Activated CD4-positive, alpha-beta memory T cell treated with anti-CD3 and anti-CD28 coated beads for 36 hours (primary cell): ENCODE data around the gene MEIKIN. TPM values are rescaled to one million over a fixed set of nuclear protein-coding genes. Genes with fewer than 3 reads are reported as not detected.
A peak's percentile ranks its signal among the peaks of the same experiment; 100 is the strongest.

Source experiments
- CTCF ChIA-PET: fragments of 350-600 bp; sonication (Branson Sonifier 250); formaldehyde crosslinking; loops from one replicate; lab custom pipeline; 2021; ENCODE audit warnings: antibody characterized with exemption, inconsistent platforms; lab: Charles Lee
- POLR2A ChIA-PET: fragments of 350-600 bp; sonication (Branson Sonifier 250); formaldehyde crosslinking; loops from one replicate; lab custom pipeline; 2021; ENCODE audit warnings: antibody characterized with exemption; lab: Charles Lee
- DNase-seq: peaks from one replicate; pipeline ENCODE4 v3.0.0-alpha.2; 2020
- H3K27ac Mint-ChIP-seq: one replicate; pipeline ENCODE4 v1.8.0; 2021; ENCODE audit warnings: mixed read lengths
- H3K27me3 Mint-ChIP-seq: one replicate; pipeline ENCODE4 v1.8.0; 2021; ENCODE audit warnings: mixed read lengths
- H3K36me3 Mint-ChIP-seq: one replicate; pipeline ENCODE4 v1.8.0; 2021; ENCODE audit warnings: mixed read lengths
- H3K4me1 Mint-ChIP-seq: one replicate; pipeline ENCODE4 v1.8.0; 2021; ENCODE audit warnings: low read depth, mixed read lengths
- H3K4me3 Mint-ChIP-seq: one replicate; pipeline ENCODE4 v1.8.0; 2021; ENCODE audit warnings: mild to moderate bottlenecking, mixed read lengths
- H3K9me3 Mint-ChIP-seq: one replicate; pipeline ENCODE4 v1.8.0; 2021; ENCODE audit warnings: mixed read lengths
- intact Hi-C: fragments of 100-400 bp; cut with micrococcal nuclease; formaldehyde crosslinking; loops from one replicate; pipeline ENCODE4 v1.15.1; 2023
- total RNA-seq, 2 experiments: library from RNA; stranded (reverse); gene quantifications; one replicate each; pipeline ENCODE4 v1.2.3, GENCODE V29; 2021

The MEIKIN gene
- total RNA-seq, 2 experiments from 2014 or later = 0.93 to 2.1 TPM

- Mint-ChIP-seq H3K36me3 (peaks cover 17% of the 10 kb centered on the region), H3K4me3 (no peak overlapping the region), H3K27ac (no peak overlapping the region), H3K27me3 (no peaks in the 10 kb centered on the region), H3K9me3 (no peaks in the 10 kb centered on the region), H3K4me1 (no peaks in the 10 kb centered on the region)
- intact Hi-C loops = no loop called here
- POLR2A ChIA-PET = no interaction called here
- DNase-seq = no peak
- CTCF ChIA-PET = interaction anchor here (0.6 to 1.3 kb wide), 2 partner anchors 42 to 141 kb away, joined by 3 to 4 read pairs; no protein-coding TSS in a partner anchor
Observed at GRCh38 chr5:131965826-131966415, 20.5 kb upstream of the MEIKIN start.

- Mint-ChIP-seq H3K9me3 (no peaks in the 10 kb centered on the region), H3K4me3 (no peak overlapping the region), H3K27ac (no peak overlapping the region), H3K36me3 (peaks cover 17% of the 10 kb centered on the region), H3K4me1 (peaks cover 2% of the 10 kb centered on the region), H3K27me3 (no peaks in the 10 kb centered on the region)
- POLR2A ChIA-PET = no interaction called here
- intact Hi-C loops = no loop called here
- DNase-seq = peak; percentile 37
- CTCF ChIA-PET = interaction anchor here (1.4 kb wide), 1 partner anchor 49 kb away, joined by 3 read pairs; no protein-coding TSS in a partner anchor
Observed at GRCh38 chr5:131959906-131960305, 14.4 kb upstream of the MEIKIN start.

DNA sequence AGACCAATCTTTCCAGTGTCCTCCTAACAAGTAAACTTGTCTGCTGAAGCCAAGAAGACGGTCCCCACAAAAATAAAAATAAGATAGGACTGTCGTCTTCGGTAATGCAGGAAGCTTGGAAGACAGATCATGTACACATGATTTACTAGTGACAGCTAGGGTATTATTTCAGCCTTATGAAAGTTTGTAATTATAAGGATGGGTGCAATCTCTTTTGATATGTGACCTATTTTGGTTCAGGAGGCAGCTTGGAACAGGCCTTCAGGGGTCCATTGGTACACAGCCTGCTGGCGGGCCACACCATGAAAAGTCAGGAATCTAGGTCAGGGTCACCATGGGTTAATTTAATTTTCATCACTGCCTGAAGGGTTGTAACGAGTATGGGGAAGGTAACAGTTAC is 13.7 kb upstream of the MEIKIN start:
- Mint-ChIP-seq H3K4me1 (peaks cover 9% of the 10 kb centered on the region), H3K27ac (no peak overlapping the region), H3K27me3 (no peaks in the 10 kb centered on the region), H3K36me3 (peaks cover 25% of the 10 kb centered on the region), H3K9me3 (no peaks in the 10 kb centered on the region), H3K4me3 (no peak overlapping the region)
- ChIA-PET CTCF (interaction anchor here (1.4 kb wide), 1 partner anchor 50 kb away, joined by 3 read pairs; no protein-coding TSS in a partner anchor), POLR2A (no interaction called here)
- intact Hi-C loops = no loop called here
- DNase-seq = no peak

DNA sequence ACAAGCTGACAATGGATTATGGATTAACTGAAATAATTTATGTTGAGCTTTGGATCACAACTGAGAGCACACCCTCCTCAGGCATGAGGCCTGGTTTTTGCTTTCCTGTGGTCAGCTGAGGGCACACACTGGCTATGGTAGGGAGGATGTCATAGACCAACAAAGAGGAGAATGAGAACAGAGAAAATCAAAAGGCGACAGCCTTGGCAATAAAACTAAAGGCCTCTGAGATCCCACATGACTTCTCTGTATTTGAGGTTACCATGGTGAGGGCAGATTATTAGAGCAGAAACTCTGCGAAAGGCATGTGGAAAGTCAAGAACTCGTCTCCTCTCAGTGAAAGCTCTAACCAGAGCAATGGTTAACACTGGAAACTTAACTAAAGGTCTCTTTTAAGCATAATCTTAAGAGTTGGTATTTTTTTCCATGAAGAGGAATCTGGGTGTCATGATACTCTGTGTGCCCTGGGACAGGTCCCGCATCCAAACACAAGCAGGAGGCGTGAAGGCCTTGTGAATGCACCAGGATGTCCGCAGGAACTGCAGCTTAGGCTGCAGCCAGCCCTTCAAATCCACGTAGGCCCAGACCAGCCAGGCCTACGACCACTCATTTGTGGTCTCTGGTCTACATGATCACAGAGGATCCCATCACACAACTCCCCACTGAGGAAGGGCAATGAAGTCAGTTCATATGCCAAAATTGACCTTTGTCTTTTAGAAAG is 12.4 kb upstream of the MEIKIN start:
- H3K9me3 Mint-ChIP-seq = no peaks in the 10 kb centered on the region
- H3K36me3 Mint-ChIP-seq = peaks cover 26% of the 10 kb centered on the region
- H3K27ac Mint-ChIP-seq = no peak overlapping the region
- peaks cover 11% of the 10 kb centered on the region for H3K4me1 Mint-ChIP-seq
- intact Hi-C loops = no loop called here
- H3K4me3 Mint-ChIP-seq = no peak overlapping the region
- ChIA-PET CTCF (interaction anchor here (0.9 kb wide), 1 partner anchor 105 kb away, joined by 3 read pairs; no protein-coding TSS in a partner anchor), POLR2A (no interaction called here)
- H3K27me3 Mint-ChIP-seq = no peaks in the 10 kb centered on the region
- DNase-seq = no peak

DNA sequence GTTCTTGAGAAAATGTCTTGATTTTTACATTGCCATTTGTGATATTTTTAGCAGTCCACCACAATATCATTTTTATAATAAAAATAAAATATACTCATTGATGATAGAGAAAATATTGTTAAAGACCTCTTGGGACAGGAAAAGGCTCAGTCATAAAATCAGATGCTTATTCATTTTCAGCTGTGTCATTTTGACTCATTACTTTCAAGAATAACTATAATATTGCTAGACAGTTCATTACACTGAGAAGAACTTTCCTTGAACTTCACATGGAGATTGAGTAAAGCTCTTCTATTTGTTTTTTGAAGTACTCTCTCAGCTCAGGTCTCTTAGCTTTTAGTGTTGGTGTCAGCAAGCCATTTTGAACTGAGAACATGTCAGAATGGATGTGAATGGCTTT is 8.5 kb upstream of the MEIKIN start:
- H3K4me1 Mint-ChIP-seq = peaks cover 9% of the 10 kb centered on the region
- intact Hi-C loops = no loop called here
- CTCF ChIA-PET = interaction anchor here (0.8 to 1.3 kb wide), 3 partner anchors 11 to 364 kb away, joined by 3 to 4 read pairs (median 3); no protein-coding TSS in a partner anchor
- no peak overlapping the region for H3K27ac Mint-ChIP-seq
- no peaks in the 10 kb centered on the region for H3K27me3 Mint-ChIP-seq
- peaks cover 16% of the 10 kb centered on the region for H3K36me3 Mint-ChIP-seq
- no peaks in the 10 kb centered on the region for H3K9me3 Mint-ChIP-seq
- POLR2A ChIA-PET = no interaction called here
- DNase-seq = no peak
- no peak overlapping the region for H3K4me3 Mint-ChIP-seq

DNA sequence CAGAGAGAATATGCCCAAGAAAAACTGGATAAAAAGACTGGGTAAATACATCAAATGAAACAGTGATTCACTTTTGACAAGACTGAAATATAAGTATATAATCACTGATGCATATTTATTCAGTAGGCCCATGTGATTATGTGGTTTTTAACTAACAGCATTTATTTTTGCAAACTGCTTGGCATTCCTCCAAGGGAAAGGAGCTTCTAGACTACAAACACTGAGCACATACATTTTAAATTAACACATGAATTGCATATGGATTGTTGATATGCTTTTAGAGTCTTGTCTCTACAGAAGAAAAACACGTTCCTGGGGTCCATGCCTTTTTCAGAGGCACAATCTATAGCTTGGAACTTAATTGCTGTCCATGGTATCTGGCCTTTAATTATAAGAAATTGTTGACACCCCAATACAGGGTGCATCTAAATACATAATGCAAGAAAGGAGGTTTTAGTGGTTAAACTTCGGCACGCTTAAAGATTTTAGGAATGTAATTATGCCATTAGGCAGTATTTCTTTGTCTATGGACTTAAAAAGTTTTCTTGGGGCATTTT is 6.9 kb upstream of the MEIKIN start:
- POLR2A ChIA-PET = interaction anchor here (1.0 kb wide), 1 partner anchor 67 kb away, joined by 3 read pairs; no protein-coding TSS in a partner anchor
- Mint-ChIP-seq H3K4me1 (peaks cover 9% of the 10 kb centered on the region), H3K4me3 (no peak overlapping the region), H3K36me3 (peaks cover 12% of the 10 kb centered on the region), H3K9me3 (no peaks in the 10 kb centered on the region), H3K27me3 (no peaks in the 10 kb centered on the region), H3K27ac (no peak overlapping the region)
- CTCF ChIA-PET = no interaction called here
- no peak for DNase-seq
- intact Hi-C loops = no loop called here

- POLR2A ChIA-PET = no interaction called here
- no peak for DNase-seq
- peaks cover 9% of the 10 kb centered on the region for H3K4me1 Mint-ChIP-seq
- no peak overlapping the region for H3K4me3 Mint-ChIP-seq
- H3K27ac Mint-ChIP-seq = no peak overlapping the region
- no peaks in the 10 kb centered on the region for H3K9me3 Mint-ChIP-seq
- peaks cover 13% of the 10 kb centered on the region for H3K36me3 Mint-ChIP-seq
- CTCF ChIA-PET = no interaction called here
- intact Hi-C loops = no loop called here
- no peaks in the 10 kb centered on the region for H3K27me3 Mint-ChIP-seq
Observed at GRCh38 chr5:131950706-131951105, 5.2 kb upstream of the MEIKIN start.

DNA sequence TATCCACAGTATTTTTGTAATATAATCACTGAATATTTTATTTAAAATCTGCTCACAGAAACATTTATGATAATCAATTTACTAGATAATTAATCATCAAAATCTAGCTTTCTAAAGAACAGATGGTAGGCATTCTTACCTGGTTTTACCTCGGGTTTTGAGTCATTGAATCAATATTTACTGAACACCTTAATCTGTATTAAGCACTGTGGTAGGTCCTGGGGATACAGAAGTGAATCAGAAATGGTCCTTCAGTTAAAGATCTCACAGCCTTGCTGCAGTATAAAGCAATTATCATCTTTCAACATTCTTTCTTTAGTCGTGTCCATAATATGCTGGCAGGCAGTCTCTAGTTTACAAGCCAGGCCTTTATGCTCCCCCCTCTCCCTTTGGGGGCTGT is 2.0 kb upstream of the MEIKIN start:
- intact Hi-C loops = no loop called here
- no peak for DNase-seq
- ChIA-PET CTCF (interaction anchor here (0.6 kb wide), 1 partner anchor 294 kb away, joined by 4 read pairs; no protein-coding TSS in a partner anchor), POLR2A (no interaction called here)
- Mint-ChIP-seq H3K36me3 (peaks cover 2% of the 10 kb centered on the region), H3K27ac (no peak overlapping the region), H3K9me3 (no peaks in the 10 kb centered on the region), H3K4me3 (no peak overlapping the region), H3K4me1 (no peaks in the 10 kb centered on the region), H3K27me3 (no peaks in the 10 kb centered on the region)

- ChIA-PET POLR2A (no interaction called here), CTCF (no interaction called here)
- no peak for DNase-seq
- Mint-ChIP-seq H3K4me3 (no peak overlapping the region), H3K9me3 (no peaks in the 10 kb centered on the region), H3K27ac (no peak overlapping the region), H3K36me3 (peaks cover 2% of the 10 kb centered on the region), H3K4me1 (no peaks in the 10 kb centered on the region), H3K27me3 (no peaks in the 10 kb centered on the region)
- intact Hi-C loops = no loop called here
Observed at GRCh38 chr5:131944702-131945550, 537 bp downstream of the MEIKIN start.

DNA sequence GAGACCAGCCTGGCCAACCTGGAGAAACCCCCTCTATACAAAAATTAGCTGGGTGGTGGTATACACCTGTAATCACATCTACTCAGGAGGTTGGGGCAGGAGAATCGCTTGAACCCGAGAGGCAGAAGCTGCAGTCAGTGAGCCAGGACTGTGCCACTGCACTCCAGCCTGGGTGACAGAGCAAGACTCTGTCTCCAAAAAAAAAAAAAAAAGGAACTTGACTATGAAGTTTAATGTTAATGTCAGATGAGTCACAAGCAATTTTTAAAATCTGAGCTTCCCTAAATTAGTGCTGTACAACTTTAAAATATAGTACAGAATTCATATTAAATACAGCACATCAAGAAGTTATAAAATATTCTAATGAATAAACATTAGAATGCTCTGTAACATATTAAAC is 1.5 kb downstream of the MEIKIN start:
- Mint-ChIP-seq H3K4me1 (no peaks in the 10 kb centered on the region), H3K36me3 (peaks cover 2% of the 10 kb centered on the region), H3K27me3 (no peaks in the 10 kb centered on the region), H3K4me3 (no peak overlapping the region), H3K27ac (no peak overlapping the region), H3K9me3 (no peaks in the 10 kb centered on the region)
- DNase-seq = no peak
- ChIA-PET POLR2A (no interaction called here), CTCF (no interaction called here)
- intact Hi-C loops = no loop called here

DNA sequence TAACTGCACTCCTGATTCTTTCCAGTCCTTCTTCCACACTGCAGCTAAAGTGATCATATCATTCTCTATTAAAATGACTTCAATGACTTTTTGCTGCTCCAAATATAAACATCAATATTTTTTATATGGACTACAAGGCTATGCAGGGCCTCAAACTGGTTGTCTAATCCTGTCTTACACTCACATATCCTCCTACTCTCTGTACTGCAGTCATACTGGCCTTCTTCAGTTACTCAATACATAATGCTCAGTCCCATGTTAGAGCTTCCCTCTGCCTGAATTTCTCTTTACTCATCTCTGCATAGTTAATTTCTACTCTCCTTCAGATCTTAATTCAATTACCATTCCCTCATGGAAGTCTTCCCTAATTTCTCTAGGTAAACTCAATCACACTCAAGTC is 3.4 kb downstream of the MEIKIN start:
- Mint-ChIP-seq H3K4me1 (no peaks in the 10 kb centered on the region), H3K36me3 (peaks cover 2% of the 10 kb centered on the region), H3K9me3 (no peaks in the 10 kb centered on the region), H3K4me3 (no peak overlapping the region), H3K27me3 (no peaks in the 10 kb centered on the region), H3K27ac (no peak overlapping the region)
- CTCF ChIA-PET = no interaction called here
- DNase-seq = no peak
- intact Hi-C loops = no loop called here
- POLR2A ChIA-PET = no interaction called here
